Activated naive CD8-positive, alpha-beta T cell treated with anti-CD3 and anti-CD28 coated beads, Interleukin-2, amount 10 ng/mL, durations not matched to agents 7 days and 5 days (primary cell): Measurements from ENCODE around the gene IGSF21. TPM values are rescaled to one million over a fixed set of nuclear protein-coding genes. Genes with fewer than 3 reads are reported as not detected.
A peak's percentile ranks its signal among the peaks of the same experiment; 100 is the strongest.

Source experiments
- ATAC-seq: fragments of 150-1000 bp; cut with Tn5 transposase; one replicate; pipeline ENCODE4 v1.10.0; 2021; ENCODE audit warnings: low read depth, moderate library complexity
- POLR2A ChIA-PET: fragments of 350-600 bp; sonication (Branson Sonifier 250); formaldehyde crosslinking; loops from one replicate; lab custom pipeline; 2021; ENCODE audit warnings: antibody characterized with exemption; lab: Charles Lee
- DNase-seq: peaks from one replicate; pipeline ENCODE4 v3.0.0; 2021
- H3K27ac Mint-ChIP-seq: one replicate; pipeline ENCODE4 v1.8.0; 2022; ENCODE audit warnings: mild to moderate bottlenecking, mixed read lengths
- H3K27me3 Mint-ChIP-seq: one replicate; pipeline ENCODE4 v1.8.0; 2022; ENCODE audit warnings: mild to moderate bottlenecking, moderate library complexity, mixed read lengths
- H3K36me3 Mint-ChIP-seq: one replicate; pipeline ENCODE4 v1.8.0; 2021; ENCODE audit warnings: mild to moderate bottlenecking, mixed read lengths
- H3K4me1 Mint-ChIP-seq: one replicate; pipeline ENCODE4 v1.8.0; 2021; ENCODE audit warnings: mixed read lengths
- H3K4me3 Mint-ChIP-seq: one replicate; pipeline ENCODE4 v1.8.0; 2022; ENCODE audit warnings: mild to moderate bottlenecking, moderate library complexity, mixed read lengths
- H3K9me3 Mint-ChIP-seq: one replicate; pipeline ENCODE4 v1.8.0; 2021; ENCODE audit warnings: mixed read lengths
- total RNA-seq, 2 experiments: library from RNA; stranded (reverse); gene quantifications; one replicate each; pipeline ENCODE4 v1.2.3, GENCODE V29; 2021

Gene IGSF21
- not detected for total RNA-seq

- no peak within 1 kb of the TSS for H3K4me3 Mint-ChIP-seq
- H3K36me3 Mint-ChIP-seq = peaks cover 2% of the 10 kb centered on the region
- ATAC-seq (no peak), DNase-seq (no peak)
- peak within 1 kb of the TSS; percentile 62 for H3K27ac Mint-ChIP-seq
- peaks cover 3% of the 10 kb centered on the region for H3K4me1 Mint-ChIP-seq
- peaks cover 3% of the 10 kb centered on the region for H3K9me3 Mint-ChIP-seq
- POLR2A ChIA-PET = no interaction called here
- peaks cover 51% of the 10 kb centered on the region for H3K27me3 Mint-ChIP-seq
Measured at GRCh38 chr1:18107369-18108298, at the start of gene IGSF21. Gene IGSF21 (plus strand): TSS chr1:18107798. CDS start chr1:18108129, 331 bp downstream.

- ATAC-seq = no peak
- POLR2A ChIA-PET = no interaction called here
- no peaks in the 10 kb centered on the region for H3K27me3 Mint-ChIP-seq
- no peak overlapping the region for H3K27ac Mint-ChIP-seq
- no peaks in the 10 kb centered on the region for H3K4me1 Mint-ChIP-seq
- no peak overlapping the region for H3K4me3 Mint-ChIP-seq
- H3K36me3 Mint-ChIP-seq = no peaks in the 10 kb centered on the region
- DNase-seq = no peak
- H3K9me3 Mint-ChIP-seq = peaks cover 2% of the 10 kb centered on the region
Measured at GRCh38 chr1:18058206-18058921, 49.2 kb upstream of the IGSF21 start.

GRCh38 chr1:18058981-18059605, 48.5 kb upstream of the IGSF21 start:
- ATAC-seq (no peak), DNase-seq (no peak)
- POLR2A ChIA-PET = no interaction called here
- Mint-ChIP-seq H3K4me3 (no peak overlapping the region), H3K4me1 (no peaks in the 10 kb centered on the region), H3K9me3 (peaks cover 5% of the 10 kb centered on the region), H3K27me3 (no peaks in the 10 kb centered on the region), H3K36me3 (no peaks in the 10 kb centered on the region), H3K27ac (no peak overlapping the region)

- Mint-ChIP-seq H3K27me3 (peaks cover 2% of the 10 kb centered on the region), H3K36me3 (no peaks in the 10 kb centered on the region), H3K27ac (no peak overlapping the region), H3K4me3 (no peak overlapping the region), H3K4me1 (no peaks in the 10 kb centered on the region), H3K9me3 (peaks cover 5% of the 10 kb centered on the region)
- ATAC-seq = no peak
- no peak for DNase-seq
- POLR2A ChIA-PET = no interaction called here
Measured at GRCh38 chr1:18060366-18060765, 47.2 kb upstream of the IGSF21 start.

- no peaks in the 10 kb centered on the region for H3K4me1 Mint-ChIP-seq
- ATAC-seq (no peak), DNase-seq (no peak)
- H3K27ac Mint-ChIP-seq = no peak overlapping the region
- H3K4me3 Mint-ChIP-seq = no peak overlapping the region
- H3K9me3 Mint-ChIP-seq = peaks cover 5% of the 10 kb centered on the region
- no peaks in the 10 kb centered on the region for H3K36me3 Mint-ChIP-seq
- POLR2A ChIA-PET = no interaction called here
- H3K27me3 Mint-ChIP-seq = peaks cover 2% of the 10 kb centered on the region
Measured at GRCh38 chr1:18062185-18062584, 45.4 kb upstream of the IGSF21 start.

- DNase-seq (no peak), ATAC-seq (no peak)
- Mint-ChIP-seq H3K27ac (no peak overlapping the region), H3K9me3 (peaks cover 5% of the 10 kb centered on the region), H3K4me3 (no peak overlapping the region), H3K27me3 (peaks cover 2% of the 10 kb centered on the region), H3K36me3 (no peaks in the 10 kb centered on the region), H3K4me1 (peaks cover 2% of the 10 kb centered on the region)
- POLR2A ChIA-PET = no interaction called here
Measured at GRCh38 chr1:18064534-18064933, 43.1 kb upstream of the IGSF21 start.

GRCh38 chr1:18066576-18066975, 41.0 kb upstream of the IGSF21 start:
- POLR2A ChIA-PET = no interaction called here
- ATAC-seq (no peak), DNase-seq (no peak)
- Mint-ChIP-seq H3K36me3 (no peaks in the 10 kb centered on the region), H3K4me1 (peaks cover 2% of the 10 kb centered on the region), H3K27me3 (peaks cover 2% of the 10 kb centered on the region), H3K27ac (no peak overlapping the region), H3K9me3 (peaks cover 5% of the 10 kb centered on the region), H3K4me3 (no peak overlapping the region)

- Mint-ChIP-seq H3K27ac (no peak overlapping the region), H3K4me1 (peaks cover 2% of the 10 kb centered on the region), H3K9me3 (no peaks in the 10 kb centered on the region), H3K4me3 (no peak overlapping the region), H3K27me3 (no peaks in the 10 kb centered on the region), H3K36me3 (no peaks in the 10 kb centered on the region)
- no peak for ATAC-seq
- POLR2A ChIA-PET = no interaction called here
- no peak for DNase-seq
Measured at GRCh38 chr1:18069903-18070302, 37.7 kb upstream of the IGSF21 start.

- H3K36me3 Mint-ChIP-seq = no peaks in the 10 kb centered on the region
- no peaks in the 10 kb centered on the region for H3K9me3 Mint-ChIP-seq
- POLR2A ChIA-PET = no interaction called here
- no peak overlapping the region for H3K27ac Mint-ChIP-seq
- ATAC-seq = no peak
- H3K4me1 Mint-ChIP-seq = peaks cover 2% of the 10 kb centered on the region
- no peaks in the 10 kb centered on the region for H3K27me3 Mint-ChIP-seq
- no peak overlapping the region for H3K4me3 Mint-ChIP-seq
- no peak for DNase-seq
Measured at GRCh38 chr1:18072066-18072465, 35.5 kb upstream of the IGSF21 start.

- POLR2A ChIA-PET = no interaction called here
- no peak overlapping the region for H3K27ac Mint-ChIP-seq
- ATAC-seq (no peak), DNase-seq (no peak)
- no peaks in the 10 kb centered on the region for H3K36me3 Mint-ChIP-seq
- no peaks in the 10 kb centered on the region for H3K9me3 Mint-ChIP-seq
- no peak overlapping the region for H3K4me3 Mint-ChIP-seq
- H3K27me3 Mint-ChIP-seq = no peaks in the 10 kb centered on the region
- H3K4me1 Mint-ChIP-seq = no peaks in the 10 kb centered on the region
Measured at GRCh38 chr1:18073066-18073642, 34.4 kb upstream of the IGSF21 start.

GRCh38 chr1:18077657-18078215, 29.9 kb upstream of the IGSF21 start:
- DNase-seq = no peak
- no peaks in the 10 kb centered on the region for H3K9me3 Mint-ChIP-seq
- H3K36me3 Mint-ChIP-seq = no peaks in the 10 kb centered on the region
- H3K27me3 Mint-ChIP-seq = no peaks in the 10 kb centered on the region
- POLR2A ChIA-PET = no interaction called here
- no peaks in the 10 kb centered on the region for H3K4me1 Mint-ChIP-seq
- no peak overlapping the region for H3K27ac Mint-ChIP-seq
- H3K4me3 Mint-ChIP-seq = no peak overlapping the region
- ATAC-seq = no peak

- H3K27me3 Mint-ChIP-seq = no peaks in the 10 kb centered on the region
- H3K36me3 Mint-ChIP-seq = no peaks in the 10 kb centered on the region
- H3K27ac Mint-ChIP-seq = no peak overlapping the region
- ATAC-seq (no peak), DNase-seq (no peak)
- H3K4me3 Mint-ChIP-seq = no peak overlapping the region
- H3K4me1 Mint-ChIP-seq = no peaks in the 10 kb centered on the region
- H3K9me3 Mint-ChIP-seq = no peaks in the 10 kb centered on the region
- POLR2A ChIA-PET = no interaction called here
Measured at GRCh38 chr1:18079941-18080735, 27.5 kb upstream of the IGSF21 start.
